HepG2 (cell line): ENCODE results near the gene TCAIM. TPM values are rescaled to one million over a fixed set of nuclear protein-coding genes. Genes with fewer than 3 reads are reported as not detected.

ENCODE experiments used
- ATF1 ChIP-seq: IDR thresholded peaks from 2 replicates; pipeline ENCODE4 v1.6.1; 2016; ENCODE audit warnings: mild to moderate bottlenecking, control low read depth
- FOXC1 ChIP-seq: sonication (generic); formaldehyde crosslinking; IDR thresholded peaks from 2 replicates; pipeline ENCODE4 v1.8.0; 2022; ENCODE audit warnings: mild to moderate bottlenecking, missing genetic modification reagents, borderline replicate concordance
- FOXO1 ChIP-seq: sonication (generic); formaldehyde crosslinking; IDR thresholded peaks from 2 replicates; pipeline ENCODE4 v1.4.0; 2020; ENCODE audit warnings: missing genetic modification reagents
- GATAD1 ChIP-seq: IDR thresholded peaks from 2 replicates; pipeline ENCODE4 v1.6.1; 2016; ENCODE audit warnings: missing genetic modification reagents, missing compliant biosample characterization
- HNRNPL ChIP-seq: fragments of 200-400 bp; formaldehyde crosslinking; IDR thresholded peaks from 2 replicates; pipeline ENCODE4 v1.6.1; 2017; ENCODE audit warnings: mild to moderate bottlenecking, low read depth, low read length
- JUND ChIP-seq: sonication (generic); formaldehyde crosslinking; IDR thresholded peaks from 2 replicates; pipeline ENCODE4 v1.8.0; 2022; ENCODE audit warnings: mild to moderate bottlenecking, missing genetic modification reagents
- LCORL ChIP-seq, 2 experiments: fragments of 450-650 bp in 1 of 2; sonication (generic) in 1 of 2; formaldehyde crosslinking in 1 of 2; IDR thresholded peaks; 2 replicates each; pipeline versions ENCODE4 v1.5.0 to v1.6.1; 2017 to 2020; ENCODE audit warnings: antibody characterized with exemption in 1 of 2, missing genetic modification reagents in 1 of 2
- NCOA2 ChIP-seq: sonication (generic); formaldehyde crosslinking; IDR thresholded peaks from 2 replicates; pipeline ENCODE4 v1.8.0; 2022; ENCODE audit warnings: inconsistent platforms
- SIN3A ChIP-seq: IDR thresholded peaks from 2 replicates; pipeline ENCODE4 v1.6.1; 2011; ENCODE audit warnings: low read depth, mild to moderate bottlenecking, control low read depth, low read length, borderline replicate concordance
- SNAPC4 ChIP-seq: sonication (generic); formaldehyde crosslinking; IDR thresholded peaks from 2 replicates; pipeline ENCODE4 v1.4.0; 2020; ENCODE audit warnings: mild to moderate bottlenecking, missing genetic modification reagents
- STAG1 ChIP-seq: sonication (generic); formaldehyde crosslinking; IDR thresholded peaks from 2 replicates; pipeline ENCODE4 v1.4.0; 2020; ENCODE audit warnings: missing genetic modification reagents
- SYNCRIP ChIP-seq: fragments of 200-400 bp; formaldehyde crosslinking; IDR thresholded peaks from 2 replicates; pipeline ENCODE4 v1.6.1; 2018; ENCODE audit warnings: mild to moderate bottlenecking, low read depth, low read length; ENCODE audit not compliant: insufficient read depth
- ZFX ChIP-seq: sonication (generic); formaldehyde crosslinking; IDR thresholded peaks from 2 replicates; pipeline ENCODE4 v1.4.0; 2020; ENCODE audit warnings: mild to moderate bottlenecking, low read depth, missing genetic modification reagents, moderate library complexity
- ZNF180 ChIP-seq: sonication (generic); formaldehyde crosslinking; IDR thresholded peaks from 2 replicates; pipeline ENCODE4 v1.4.0; 2020; ENCODE audit warnings: low read depth, missing genetic modification reagents, borderline replicate concordance
- ZNF503 ChIP-seq: sonication (generic); formaldehyde crosslinking; IDR thresholded peaks from 2 replicates; pipeline ENCODE4 v1.4.0; 2020; ENCODE audit warnings: missing genetic modification reagents
- ZNF644 ChIP-seq: IDR thresholded peaks from 2 replicates; pipeline ENCODE4 v1.6.1; 2016; ENCODE audit warnings: low read depth
- polyA plus RNA-seq, 8 experiments: library from polyadenylated mRNA; depleted of rRNA in 3 of 8; stranded (reverse) in 7 of 8; unstranded in 1 of 8; fragments of >200 nt; fragmentation: Illumina TruSeq in 4 of 8; extraction: Trizol in 4 of 8; gene quantifications; 2 replicates each; pipeline versions ENCODE4 v1.2.1 to v1.2.3, GENCODE V29; 2011 to 2016; ENCODE audit warnings: low read depth in 4 of 8, missing spikeins in 1 of 8, mixed read lengths in 1 of 8; ENCODE audit not compliant: insufficient read depth in 1 of 8
- total RNA-seq, 5 experiments: library from RNA; depleted of rRNA; stranded (reverse); fragments of >200 nt; fragmentation: Illumina TruSeq; extraction: Trizol; gene quantifications; 2 replicates each; pipeline ENCODE4 v1.2.3, GENCODE V29; 2016; ENCODE audit warnings: low read depth in 1 of 5

TCAIM gene
- total and polyA plus RNA-seq, 2 of the 13 experiments (the other 11 are each of a cell fraction or from before 2014, with no cell fraction given): 16.9 to 22.6 TPM

- no peak for TF ChIP-seq ZNF180 (CRISPR knock-in tag)
- TF ChIP-seq FOXC1 (CRISPR knock-in tag): peak; percentile 56; the same call in 1 of the 2 replicates
- TF ChIP-seq ZNF503 (CRISPR knock-in tag): peak; percentile 57; the same call in 1 of the 2 replicates
- peak; percentile 88 for TF ChIP-seq NCOA2
- peak; percentile 74 for TF ChIP-seq ZFX (CRISPR knock-in tag)
- TF ChIP-seq SIN3A: no peak
- TF ChIP-seq HNRNPL: no peak
- peak; percentile 52; the same call in 1 of the 2 replicates for TF ChIP-seq ZNF644 (CRISPR knock-in tag)
- peak; percentile 53 for TF ChIP-seq GATAD1 (CRISPR knock-in tag)
- TF ChIP-seq FOXO1 (CRISPR knock-in tag): peak; percentile 77; the same call in 1 of the 2 replicates
- TF ChIP-seq JUND (CRISPR knock-in tag): peak; percentile 79; the same call in 1 of the 2 replicates
- no peak; the same call in 1 of the 2 replicates for TF ChIP-seq STAG1 (CRISPR knock-in tag)
- no peak for TF ChIP-seq LCORL (IDR thresholded peaks at IDR 0.05)
- peak; percentile 91 for TF ChIP-seq LCORL (CRISPR knock-in tag; IDR thresholded peaks at IDR 0.05)
- TF ChIP-seq ATF1 (CRISPR knock-in tag): peak; percentile 80
- no peak for TF ChIP-seq SYNCRIP
- no peak; the same call in 1 of the 2 replicates for TF ChIP-seq SNAPC4
These were observed 101.1 kb downstream of the TCAIM start (continued) for GRCh38 chr3:44439499-44440295.
